B cell (primary cell): ENCODE data around the gene DACT1. TPM values are rescaled to one million over a fixed set of nuclear protein-coding genes. Genes with fewer than 3 reads are reported as not detected.

Source experiments
- ATAC-seq: fragments of 200-7000 bp; cut with Tn5 transposase; one replicate; pipeline ENCODE4 v1.10.0; 2021; ENCODE audit warnings: low read depth, mild to moderate bottlenecking, moderate number of reproducible peaks, moderate library complexity
- CTCF ChIA-PET: fragments of 350-600 bp; sonication (Branson Sonifier 250); formaldehyde crosslinking; loops from one replicate; lab custom pipeline; 2021; ENCODE audit warnings: antibody characterized with exemption, inconsistent platforms; lab: Charles Lee
- POLR2A ChIA-PET: fragments of 350-600 bp; sonication (Branson Sonifier 250); formaldehyde crosslinking; loops from one replicate; lab custom pipeline; 2021; ENCODE audit warnings: antibody characterized with exemption; lab: Charles Lee
- DNase-seq: peaks from one replicate; pipeline ENCODE4 v3.0.0; 2013
- H2AFZ ChIP-seq: 2 replicates; pipeline ENCODE4 v1.6.1; 2012; ENCODE audit warnings: mild to moderate bottlenecking, low read depth, low read length; ENCODE audit not compliant: insufficient read depth, poor library complexity, severe bottlenecking
- H3K27ac ChIP-seq, 2 donors: 1 replicate in 1 of 2; 2 replicates in 1 of 2; pipeline ENCODE4 v1.5.1; 2012 to 2013; ENCODE audit warnings: low read length in 2 of 2, mild to moderate bottlenecking in 2 of 2, moderate library complexity in 1 of 2
- H3K27me3 ChIP-seq, 4 experiments: fragments of 200-600 bp in 1 of 4; sonication (generic) in 1 of 4; replicated peaks in 1 of 4; 1 replicate in 2 of 4; 2 replicates in 2 of 4; pipeline versions ENCODE4 v1.6.1 to v1.7.0; 2013 to 2016; ENCODE audit warnings: low read length in 3 of 4, mild to moderate bottlenecking in 2 of 4, mixed read lengths in 1 of 4, moderate library complexity in 1 of 4; ENCODE audit not compliant: insufficient read depth in 4 of 4, control insufficient read depth in 3 of 4; ENCODE audit errors: control extremely low read depth in 1 of 4
- H3K36me3 ChIP-seq, 2 experiments: replicated peaks in 1 of 2; 1 replicate in 1 of 2; 2 replicates in 1 of 2; pipeline versions ENCODE4 v1.6.1 to v1.7.1; 2013; ENCODE audit warnings: low read length in 1 of 2; ENCODE audit not compliant: insufficient read depth in 2 of 2, control insufficient read depth in 1 of 2; ENCODE audit errors: control extremely low read depth in 1 of 2, extremely low read depth in 1 of 2
- H3K4me1 ChIP-seq, 2 donors: fragments of 200-600 bp in 1 of 2; sonication (generic) in 1 of 2; 1 replicate in 1 of 2; 2 replicates in 1 of 2; pipeline versions ENCODE4 v1.5.1 to v1.6.1; 2013 to 2017; ENCODE audit warnings: low read length in 2 of 2; ENCODE audit not compliant: control insufficient read depth in 2 of 2, insufficient read depth in 2 of 2
- H3K4me2 ChIP-seq: replicated peaks from 2 replicates; pipeline ENCODE3; 2012; ENCODE audit warnings: mild to moderate bottlenecking, low read depth, low read length; ENCODE audit not compliant: poor library complexity, severe bottlenecking
- H3K4me3 ChIP-seq, 5 experiments: fragments of 200-600 bp in 1 of 5; sonication (generic) in 1 of 5; 1 replicate in 3 of 5; 2 replicates in 2 of 5; pipeline versions ENCODE4 v1.5.1 to v1.7.0; 2011 to 2016; ENCODE audit warnings: low read length in 4 of 5, mild to moderate bottlenecking in 4 of 5, low read depth in 2 of 5, control low read depth in 1 of 5, moderate library complexity in 1 of 5; ENCODE audit not compliant: insufficient read depth in 1 of 5; ENCODE audit errors: control extremely low read depth in 1 of 5, extremely low read depth in 1 of 5
- H3K79me2 ChIP-seq: fragments of 200-600 bp; sonication (generic); one replicate; pipeline ENCODE4 v1.6.0; 2016; ENCODE audit warnings: low read length; ENCODE audit not compliant: control insufficient read depth, insufficient read depth
- H3K9ac ChIP-seq: fragments of 200-600 bp; sonication (generic); 2 replicates; pipeline ENCODE4 v1.6.1; 2017; ENCODE audit warnings: mild to moderate bottlenecking, low read length, moderate library complexity
- H3K9me3 ChIP-seq, 3 donors: one replicate each; pipeline versions ENCODE4 v1.6.1 to v1.7.1; 2013; ENCODE audit warnings: low read length in 2 of 3; ENCODE audit not compliant: control insufficient read depth in 2 of 3, insufficient read depth in 1 of 3; ENCODE audit errors: control extremely low read depth in 1 of 3
- H4K20me1 ChIP-seq: 2 replicates; pipeline ENCODE4 v1.6.0; 2012; ENCODE audit warnings: mild to moderate bottlenecking, low read length; ENCODE audit not compliant: insufficient read depth, control insufficient read depth, poor library complexity, severe bottlenecking
- H3K27ac Mint-ChIP-seq: one replicate; pipeline ENCODE4 v1.8.0; 2021; ENCODE audit warnings: mixed read lengths
- H3K27me3 Mint-ChIP-seq: one replicate; pipeline ENCODE4 v1.8.0; 2021; ENCODE audit warnings: mixed read lengths
- H3K4me1 Mint-ChIP-seq: one replicate; pipeline ENCODE4 v1.8.0; 2021; ENCODE audit warnings: mixed read lengths
- H3K4me3 Mint-ChIP-seq: one replicate; pipeline ENCODE4 v1.8.0; 2021; ENCODE audit warnings: mixed read lengths
- H3K9me3 Mint-ChIP-seq: one replicate; pipeline ENCODE4 v1.8.0; 2022; ENCODE audit warnings: mixed read lengths; ENCODE audit not compliant: insufficient read depth
- EZH2 ChIP-seq: IDR thresholded peaks from 2 replicates; pipeline ENCODE4 v1.6.1; 2012; ENCODE audit warnings: borderline replicate concordance, low read depth, mild to moderate bottlenecking, moderate library complexity, low read length; ENCODE audit not compliant: insufficient read depth, poor library complexity, severe bottlenecking
- WGBS: methylation state at CpG from one replicate; pipeline ENCODE4 v1.1.5; 2013; ENCODE audit warnings: missing lambda C conversion rate; ENCODE audit not compliant: insufficient coverage; 5-methylcytosine and 5-hydroxymethylcytosine counted together
- intact Hi-C: fragments of 100-400 bp; cut with micrococcal nuclease; formaldehyde crosslinking; loops from one replicate; pipeline ENCODE4 v1.10.0; 2022
- polyA plus RNA-seq: library from polyadenylated mRNA; depleted of rRNA; stranded (reverse); fragments of >200 nt; gene quantifications from 2 replicates; pipeline ENCODE4 v1.2.3, GENCODE V29; 2012
- total RNA-seq, 2 donors: library from RNA; stranded (reverse); fragments of 120-200 nt in 1 of 2; gene quantifications; 1 replicate in 1 of 2; 2 replicates in 1 of 2; pipeline versions ENCODE4 v1.2.3 to v1.2.4, GENCODE V29; 2013 to 2022
- TF ChIP-seq, protein P1 (sequence below): fragments of 200-600 bp; IDR thresholded peaks from one replicate; pipeline ENCODE4 v1.8.0; 2022; ENCODE audit warnings: antibody characterized with exemption, mild to moderate bottlenecking

DACT1 gene
- total and polyA plus RNA-seq, 2 donors (not counting 1 experiment from before 2014, with no cell fraction given), result 2.2 to 3.5 TPM

DNA sequence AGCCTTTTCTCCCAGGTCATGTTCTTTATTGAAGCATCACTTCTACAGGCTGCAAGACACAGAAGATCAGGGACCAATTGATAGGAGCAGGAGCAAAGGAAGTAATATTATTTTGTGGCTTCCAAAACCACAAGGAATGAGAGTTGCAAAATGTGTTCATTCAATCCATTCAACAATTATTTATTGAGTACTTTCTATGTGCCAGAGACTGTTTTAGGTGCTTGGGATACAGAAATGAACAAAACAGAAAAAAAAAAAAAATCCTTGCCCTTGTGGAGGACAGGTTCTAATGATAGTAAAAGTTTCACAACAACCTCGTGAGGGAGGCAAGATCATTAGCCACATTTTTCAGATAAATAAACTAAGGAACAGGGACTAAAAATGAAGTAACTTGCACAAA lies 20.1 kb upstream of the DACT1 start:
- H3K79me2 ChIP-seq, result no peaks in the 10 kb centered on the region
- Mint-ChIP-seq H3K27me3 (no peaks in the 10 kb centered on the region), H3K27ac (no peak overlapping the region), H3K4me1 (no peaks in the 10 kb centered on the region), H3K4me3 (no peak overlapping the region), H3K9me3 (no peaks in the 10 kb centered on the region)
- H3K27me3 ChIP-seq, result no peaks in the 10 kb centered on the region
- no peaks in the 10 kb centered on the region for H3K9me3 ChIP-seq
- no peaks in the 10 kb centered on the region for H3K4me1 ChIP-seq
- DNase-seq (no peak), ATAC-seq (no peak)
- H3K4me2 ChIP-seq, result no peak overlapping the region
- H2AFZ ChIP-seq, result no peak overlapping the region
- ChIA-PET POLR2A (no interaction called here), CTCF (no interaction called here)
- no peak overlapping the region for H3K9ac ChIP-seq
- intact Hi-C loops, result no loop called here
- no peak overlapping the region for H3K4me3 ChIP-seq
- no peaks in the 10 kb centered on the region for H4K20me1 ChIP-seq
- no peak overlapping the region for H3K27ac ChIP-seq
- TF ChIP-seq, protein P1, sequence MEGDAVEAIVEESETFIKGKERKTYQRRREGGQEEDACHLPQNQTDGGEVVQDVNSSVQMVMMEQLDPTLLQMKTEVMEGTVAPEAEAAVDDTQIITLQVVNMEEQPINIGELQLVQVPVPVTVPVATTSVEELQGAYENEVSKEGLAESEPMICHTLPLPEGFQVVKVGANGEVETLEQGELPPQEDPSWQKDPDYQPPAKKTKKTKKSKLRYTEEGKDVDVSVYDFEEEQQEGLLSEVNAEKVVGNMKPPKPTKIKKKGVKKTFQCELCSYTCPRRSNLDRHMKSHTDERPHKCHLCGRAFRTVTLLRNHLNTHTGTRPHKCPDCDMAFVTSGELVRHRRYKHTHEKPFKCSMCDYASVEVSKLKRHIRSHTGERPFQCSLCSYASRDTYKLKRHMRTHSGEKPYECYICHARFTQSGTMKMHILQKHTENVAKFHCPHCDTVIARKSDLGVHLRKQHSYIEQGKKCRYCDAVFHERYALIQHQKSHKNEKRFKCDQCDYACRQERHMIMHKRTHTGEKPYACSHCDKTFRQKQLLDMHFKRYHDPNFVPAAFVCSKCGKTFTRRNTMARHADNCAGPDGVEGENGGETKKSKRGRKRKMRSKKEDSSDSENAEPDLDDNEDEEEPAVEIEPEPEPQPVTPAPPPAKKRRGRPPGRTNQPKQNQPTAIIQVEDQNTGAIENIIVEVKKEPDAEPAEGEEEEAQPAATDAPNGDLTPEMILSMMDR, result no peak
- no peak for TF ChIP-seq EZH2
- no peaks in the 10 kb centered on the region for H3K36me3 ChIP-seq
- no CpG with 5 or more reads among the region's 1 CpG for WGBS

DNA sequence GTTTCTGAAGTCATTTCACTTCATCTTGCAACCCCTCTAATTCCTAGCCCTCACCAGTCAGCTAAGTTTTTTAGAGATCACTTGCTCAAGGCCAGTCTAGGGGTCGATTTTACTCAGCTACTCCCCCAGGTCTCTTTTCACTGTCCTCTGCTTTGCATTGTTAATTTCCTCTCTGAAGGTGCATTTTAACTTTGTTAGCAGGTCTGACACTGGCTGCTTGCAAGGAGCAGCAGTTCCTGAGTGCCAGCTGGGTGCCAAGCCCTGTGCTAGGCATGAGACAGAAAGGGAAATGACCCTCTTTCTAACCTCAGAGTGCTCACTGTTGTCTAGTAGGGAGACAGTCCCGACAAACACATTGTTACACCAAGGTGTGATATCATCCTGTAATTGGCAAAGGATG lies 17.8 kb upstream of the DACT1 start:
- no peaks in the 10 kb centered on the region for H3K9me3 ChIP-seq
- ChIA-PET CTCF (no interaction called here), POLR2A (no interaction called here)
- H3K4me3 Mint-ChIP-seq, result no peak overlapping the region
- no peaks in the 10 kb centered on the region for H3K4me1 ChIP-seq
- no peaks in the 10 kb centered on the region for H3K9me3 Mint-ChIP-seq
- WGBS, result 86% methylated on average over 1 of the region's 2 CpGs
- H2AFZ ChIP-seq, result no peak overlapping the region
- H3K79me2 ChIP-seq, result no peaks in the 10 kb centered on the region
- intact Hi-C loops, result no loop called here
- no peaks in the 10 kb centered on the region for H3K27me3 ChIP-seq
- H3K4me2 ChIP-seq, result no peak overlapping the region
- no peak overlapping the region for H3K27ac Mint-ChIP-seq
- H3K27ac ChIP-seq, result no peak overlapping the region
- H3K36me3 ChIP-seq, result no peaks in the 10 kb centered on the region
- H3K9ac ChIP-seq, result no peak overlapping the region
- H3K27me3 Mint-ChIP-seq, result no peaks in the 10 kb centered on the region
- ATAC-seq (no peak), DNase-seq (no peak)
- H3K4me1 Mint-ChIP-seq, result no peaks in the 10 kb centered on the region
- TF ChIP-seq, protein P1, result no peak
- TF ChIP-seq EZH2, result no peak
- H3K4me3 ChIP-seq, result no peak overlapping the region
- no peaks in the 10 kb centered on the region for H4K20me1 ChIP-seq
